Fibroblast of the aortic adventitia (primary cell): Measurements from ENCODE around the gene NUDT5. TPM values are rescaled to one million over a fixed set of nuclear protein-coding genes. Genes with fewer than 3 reads are reported as not detected.
A peak's percentile ranks its signal among the peaks of the same experiment; 100 is the strongest.
"Not testable (repeated sequence)": the region's sequence is repeated elsewhere in the genome, so short reads cannot be mapped to it uniquely, and the experiment has no call there.

Experiments used
- DNase-seq: peaks from one replicate; pipeline ENCODE4 v3.0.0-alpha.2; 2010; ENCODE audit warnings: low read depth
- H3K4me3 ChIP-seq: 2 replicates; pipeline ENCODE4 v1.5.1; 2011; ENCODE audit warnings: low read depth, mild to moderate bottlenecking, control low read depth, low read length, moderate library complexity
- total RNA-seq: library from RNA; depleted of rRNA; stranded (reverse); fragments of >200 nt; gene quantifications from 2 replicates; pipeline ENCODE4 v1.2.3, GENCODE V29; 2012; ENCODE audit warnings: low replicate concordance
- TF ChIP-seq, protein P1 (sequence below): IDR thresholded peaks from 2 replicates; pipeline ENCODE4 v1.5.1; 2011; ENCODE audit warnings: mild to moderate bottlenecking, low read length, control low read depth, inconsistent platforms; ENCODE audit not compliant: insufficient read depth

Gene NUDT5
- total RNA-seq, 1 donor, result 63.9 TPM

DNA sequence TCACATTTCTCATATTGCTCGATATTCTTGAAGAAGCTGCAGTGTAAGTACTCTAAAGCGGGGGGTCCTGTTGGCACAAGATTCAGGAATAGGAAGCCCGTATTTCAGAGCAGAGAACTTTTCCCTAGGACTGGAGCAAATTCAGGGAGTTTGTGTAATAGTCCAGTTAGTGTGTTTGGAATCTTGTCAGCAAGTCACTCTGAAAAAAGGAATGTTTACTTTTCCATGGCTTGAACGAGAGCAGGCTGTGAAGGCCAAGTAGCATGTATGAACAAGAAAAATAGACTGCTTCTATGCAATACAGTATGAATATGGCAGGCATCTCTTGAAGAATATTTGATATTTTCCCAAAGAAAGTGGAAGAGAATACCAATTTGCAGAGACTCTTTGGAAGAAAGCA lies 40.1 kb upstream of the NUDT5 start:
- H3K4me3 ChIP-seq, result no peak overlapping the region
- TF ChIP-seq, protein P1, sequence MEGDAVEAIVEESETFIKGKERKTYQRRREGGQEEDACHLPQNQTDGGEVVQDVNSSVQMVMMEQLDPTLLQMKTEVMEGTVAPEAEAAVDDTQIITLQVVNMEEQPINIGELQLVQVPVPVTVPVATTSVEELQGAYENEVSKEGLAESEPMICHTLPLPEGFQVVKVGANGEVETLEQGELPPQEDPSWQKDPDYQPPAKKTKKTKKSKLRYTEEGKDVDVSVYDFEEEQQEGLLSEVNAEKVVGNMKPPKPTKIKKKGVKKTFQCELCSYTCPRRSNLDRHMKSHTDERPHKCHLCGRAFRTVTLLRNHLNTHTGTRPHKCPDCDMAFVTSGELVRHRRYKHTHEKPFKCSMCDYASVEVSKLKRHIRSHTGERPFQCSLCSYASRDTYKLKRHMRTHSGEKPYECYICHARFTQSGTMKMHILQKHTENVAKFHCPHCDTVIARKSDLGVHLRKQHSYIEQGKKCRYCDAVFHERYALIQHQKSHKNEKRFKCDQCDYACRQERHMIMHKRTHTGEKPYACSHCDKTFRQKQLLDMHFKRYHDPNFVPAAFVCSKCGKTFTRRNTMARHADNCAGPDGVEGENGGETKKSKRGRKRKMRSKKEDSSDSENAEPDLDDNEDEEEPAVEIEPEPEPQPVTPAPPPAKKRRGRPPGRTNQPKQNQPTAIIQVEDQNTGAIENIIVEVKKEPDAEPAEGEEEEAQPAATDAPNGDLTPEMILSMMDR, result no peak
- peak; percentile 43 for DNase-seq

DNA sequence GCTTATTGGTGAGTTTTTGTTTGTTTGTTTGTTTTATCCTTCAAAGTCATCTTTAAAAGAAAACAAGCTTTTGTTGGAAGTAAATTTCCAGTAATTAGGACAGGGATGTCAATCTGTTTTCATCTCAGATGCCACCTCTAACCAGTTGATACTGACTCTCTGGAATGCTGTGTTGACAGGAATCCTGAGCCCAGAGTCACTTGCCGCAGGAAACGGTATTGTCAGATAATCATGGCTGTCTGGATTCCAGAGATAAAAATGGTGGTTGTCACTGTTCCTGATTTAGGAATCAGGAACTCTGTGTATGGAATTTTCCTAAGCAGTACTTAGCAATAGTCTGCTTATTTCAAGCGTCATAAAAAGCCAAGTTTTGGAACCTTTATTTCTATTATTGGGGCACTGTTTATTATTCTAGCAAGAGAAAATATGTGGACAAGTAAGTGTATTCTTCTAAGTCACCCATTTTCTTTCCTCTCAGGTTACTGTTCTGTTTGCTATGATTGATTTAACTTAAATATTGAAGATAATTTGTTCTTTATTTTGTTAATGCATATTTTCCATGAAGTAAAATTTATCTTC lies 39.5 kb upstream of the NUDT5 start:
- TF ChIP-seq, protein P1, result no peak
- no peak for DNase-seq
- no peak overlapping the region for H3K4me3 ChIP-seq

DNA sequence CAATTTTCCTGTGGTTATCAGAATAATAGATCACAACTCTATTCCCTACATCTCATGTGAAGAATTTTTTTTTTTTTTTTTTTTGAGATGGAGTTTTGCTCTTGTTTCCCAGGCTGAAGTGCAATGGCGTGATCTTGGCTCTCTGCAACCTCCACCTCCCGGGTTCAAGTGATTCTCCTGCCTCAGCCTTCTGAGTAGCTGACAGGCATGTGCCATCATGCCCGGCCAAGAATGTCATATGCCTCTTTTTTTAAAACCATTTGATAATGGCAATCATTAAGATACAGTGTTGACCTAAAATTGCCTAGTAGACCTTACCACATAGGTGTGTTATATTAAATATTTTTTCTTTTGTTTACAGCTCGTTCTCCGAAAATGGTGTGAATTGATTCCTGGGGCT lies 39.0 kb upstream of the NUDT5 start:
- H3K4me3 ChIP-seq, DNase-seq: not testable (repeated sequence)

DNA sequence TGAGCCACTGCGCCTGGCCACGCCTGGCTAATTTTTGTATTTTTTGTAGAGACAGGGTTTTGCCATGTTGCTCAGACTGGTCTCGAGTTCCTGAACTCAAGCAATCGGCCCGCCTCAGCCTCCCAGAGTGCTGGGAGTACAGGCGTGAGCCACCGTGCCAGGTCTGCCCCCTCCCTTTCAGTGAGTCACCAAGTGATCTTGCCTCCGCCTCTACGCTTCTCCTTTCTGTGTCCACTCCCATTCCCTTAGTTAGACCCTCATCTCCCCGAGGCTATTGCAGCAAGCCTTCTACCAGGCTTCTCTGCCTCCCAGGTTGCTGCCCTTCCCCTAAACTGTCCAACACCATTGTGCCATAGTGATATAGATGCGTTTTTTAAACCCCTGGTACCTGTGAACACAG lies 33.2 kb upstream of the NUDT5 start:
- no peak for DNase-seq
- H3K4me3 ChIP-seq, result no peak overlapping the region
- TF ChIP-seq, protein P1, result no peak

DNA sequence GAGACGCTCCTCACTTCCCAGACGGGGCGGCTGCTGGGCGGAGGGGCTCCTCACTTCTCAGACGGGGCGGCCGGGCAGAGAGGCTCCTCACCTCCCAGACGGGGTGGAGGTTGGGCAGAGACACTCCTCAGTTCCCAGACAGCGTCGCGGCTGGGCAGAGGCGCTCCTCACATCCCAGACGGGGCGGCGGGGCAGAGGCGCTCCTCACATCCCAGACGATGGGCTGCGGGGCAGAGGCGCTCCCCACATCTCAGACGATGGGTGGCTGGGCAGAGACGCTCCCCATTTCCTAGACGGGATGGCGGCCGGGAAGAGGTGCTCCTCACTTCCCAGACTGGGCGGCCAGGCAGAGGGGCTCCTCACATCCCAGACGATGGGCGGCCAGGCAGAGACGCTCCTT lies 30.7 kb upstream of the NUDT5 start:
- H3K4me3 ChIP-seq, DNase-seq: not testable (repeated sequence)

DNA sequence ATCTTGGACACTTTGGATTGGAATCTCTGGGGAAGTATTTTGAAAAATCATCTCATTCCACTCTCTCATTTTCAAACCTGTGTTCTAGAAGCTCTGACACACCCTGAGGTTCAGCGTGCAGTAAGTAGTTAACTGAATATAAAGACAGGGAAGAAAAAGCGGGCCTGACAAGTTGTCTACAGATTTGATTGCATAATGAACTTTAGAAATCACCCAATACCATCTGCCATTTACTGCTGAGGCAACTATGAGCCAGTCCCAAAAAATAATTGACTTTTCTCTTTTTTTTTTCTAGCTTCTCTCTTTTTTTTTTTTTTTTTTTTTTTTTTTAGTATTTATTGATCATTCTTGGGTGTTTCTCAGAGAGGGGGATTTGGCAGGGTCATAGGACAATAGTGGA lies 29.8 kb upstream of the NUDT5 start:
- DNase-seq, result no peak
- H3K4me3 ChIP-seq, result no peak overlapping the region
- TF ChIP-seq, protein P1, result no peak

DNA sequence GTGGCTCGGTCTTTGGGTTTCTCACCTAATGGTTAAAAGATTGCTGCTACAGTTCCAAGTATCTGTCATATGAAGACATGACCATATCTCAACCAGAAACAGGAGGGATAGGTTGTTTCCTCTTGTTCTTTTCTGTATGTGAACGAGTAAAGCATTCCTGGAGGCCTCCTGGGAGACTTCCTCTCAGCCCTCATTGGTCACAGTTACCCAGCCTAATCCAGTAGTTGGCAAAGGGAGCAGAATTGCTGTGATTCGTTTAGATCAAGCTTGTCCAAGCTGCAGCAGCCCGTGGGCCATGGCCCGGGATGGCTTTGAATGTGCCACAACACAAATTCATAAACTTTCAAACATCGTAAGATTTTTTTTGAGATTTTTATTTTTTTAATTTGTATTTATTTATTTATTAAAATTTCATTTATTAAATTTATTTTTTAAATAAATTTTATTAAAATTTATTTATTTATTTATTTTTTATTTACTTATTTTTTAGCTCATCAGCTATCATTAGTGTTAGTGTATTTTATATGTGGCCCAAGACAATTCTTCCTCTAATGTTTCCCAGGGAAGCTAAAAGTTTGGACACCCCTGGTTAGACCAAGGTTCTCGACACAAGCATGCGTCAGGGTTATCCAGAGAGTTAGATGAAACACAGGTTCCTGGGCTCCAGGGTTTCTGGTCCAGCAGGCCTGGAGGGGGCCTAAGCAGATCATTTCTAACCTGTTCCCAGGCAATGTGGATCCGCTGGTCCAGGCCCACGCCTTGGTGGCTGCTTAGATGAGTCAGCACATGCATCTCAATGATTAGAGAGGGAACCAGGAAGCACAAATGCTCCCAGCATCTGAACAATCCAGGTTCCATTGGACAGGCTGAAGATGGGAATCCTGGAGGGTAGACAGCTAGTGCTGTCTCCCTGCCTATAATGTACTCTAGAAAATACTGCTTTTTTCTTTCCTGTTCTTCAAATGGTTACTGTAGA lies 25.9 kb upstream of the NUDT5 start:
- TF ChIP-seq, protein P1, result no peak
- H3K4me3 ChIP-seq, result no peak overlapping the region
- no peak for DNase-seq

DNA sequence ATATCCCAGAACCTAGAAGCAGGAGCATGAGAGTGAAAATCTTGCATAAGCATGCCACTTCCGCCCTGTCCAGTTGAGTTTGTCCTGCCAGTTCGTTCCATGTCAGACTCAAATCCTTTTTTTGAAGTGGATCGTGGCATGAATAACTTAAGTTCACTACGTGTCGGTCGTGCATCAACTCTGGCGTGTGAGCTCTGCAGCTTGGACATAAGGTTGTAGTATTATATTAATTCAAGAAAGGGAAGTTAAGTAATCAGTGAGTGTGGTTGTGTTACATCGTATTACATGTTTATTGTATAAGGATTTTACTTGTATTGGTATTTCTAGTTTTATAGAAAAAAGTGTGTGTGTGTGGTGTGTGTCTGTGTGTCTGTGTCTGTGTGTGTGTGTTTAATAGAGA lies 23.3 kb upstream of the NUDT5 start:
- no peak for DNase-seq
- no peak overlapping the region for H3K4me3 ChIP-seq
- TF ChIP-seq, protein P1, result no peak
